ENCODE data around the gene PER3. TPM values are rescaled to one million over a fixed set of nuclear protein-coding genes. Genes with fewer than 3 reads are reported as not detected.

PER3 gene
- total and polyA plus RNA-seq, 2 of the 13 experiments (the other 11 are each of a cell fraction or from before 2014, with no cell fraction given), result 3.0 to 6.0 TPM

DNA sequence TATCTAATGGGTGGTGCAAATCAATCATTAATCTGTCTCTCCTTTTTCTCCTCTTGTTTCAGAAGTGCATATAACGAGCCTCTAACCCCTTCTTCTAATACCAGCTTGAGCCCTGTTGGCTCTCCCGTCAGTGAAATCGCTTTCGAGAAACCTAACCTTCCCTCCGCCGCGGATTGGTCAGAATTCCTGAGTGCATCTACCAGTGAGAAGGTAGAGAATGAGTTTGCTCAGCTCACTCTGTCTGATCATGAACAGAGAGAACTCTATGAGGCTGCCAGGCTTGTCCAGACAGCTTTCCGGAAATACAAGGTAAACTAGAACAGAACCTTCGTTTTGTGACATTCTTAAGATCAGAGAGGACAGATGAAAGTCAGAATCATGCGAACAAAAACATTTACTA lies 38.3 kb upstream of the PER3 start (continued):
- TF ChIP-seq, protein P1, sequence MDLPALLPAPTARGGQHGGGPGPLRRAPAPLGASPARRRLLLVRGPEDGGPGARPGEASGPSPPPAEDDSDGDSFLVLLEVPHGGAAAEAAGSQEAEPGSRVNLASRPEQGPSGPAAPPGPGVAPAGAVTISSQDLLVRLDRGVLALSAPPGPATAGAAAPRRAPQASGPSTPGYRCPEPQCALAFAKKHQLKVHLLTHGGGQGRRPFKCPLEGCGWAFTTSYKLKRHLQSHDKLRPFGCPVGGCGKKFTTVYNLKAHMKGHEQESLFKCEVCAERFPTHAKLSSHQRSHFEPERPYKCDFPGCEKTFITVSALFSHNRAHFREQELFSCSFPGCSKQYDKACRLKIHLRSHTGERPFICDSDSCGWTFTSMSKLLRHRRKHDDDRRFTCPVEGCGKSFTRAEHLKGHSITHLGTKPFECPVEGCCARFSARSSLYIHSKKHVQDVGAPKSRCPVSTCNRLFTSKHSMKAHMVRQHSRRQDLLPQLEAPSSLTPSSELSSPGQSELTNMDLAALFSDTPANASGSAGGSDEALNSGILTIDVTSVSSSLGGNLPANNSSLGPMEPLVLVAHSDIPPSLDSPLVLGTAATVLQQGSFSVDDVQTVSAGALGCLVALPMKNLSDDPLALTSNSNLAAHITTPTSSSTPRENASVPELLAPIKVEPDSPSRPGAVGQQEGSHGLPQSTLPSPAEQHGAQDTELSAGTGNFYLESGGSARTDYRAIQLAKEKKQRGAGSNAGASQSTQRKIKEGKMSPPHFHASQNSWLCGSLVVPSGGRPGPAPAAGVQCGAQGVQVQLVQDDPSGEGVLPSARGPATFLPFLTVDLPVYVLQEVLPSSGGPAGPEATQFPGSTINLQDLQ (CRISPR knock-in tag; IDR thresholded peaks at IDR 0.05), result no peak

DNA sequence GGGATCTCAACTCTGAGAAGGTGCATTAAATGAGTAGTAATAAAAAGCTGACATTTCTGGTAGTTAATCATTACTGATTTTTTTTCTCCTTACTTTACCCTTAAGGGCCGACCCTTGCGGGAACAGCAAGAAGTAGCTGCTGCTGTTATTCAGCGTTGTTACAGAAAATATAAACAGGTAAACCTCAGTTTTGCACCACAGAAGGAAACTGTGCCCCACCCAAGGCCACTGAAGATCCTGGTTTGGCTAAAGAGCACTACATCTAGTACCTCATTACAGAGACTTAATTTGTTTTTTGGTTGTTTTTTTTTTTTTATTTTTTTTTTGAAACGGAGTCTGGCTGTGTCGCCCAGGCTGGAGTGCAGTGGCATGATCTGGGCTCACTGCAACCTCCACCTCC lies 36.5 kb upstream of the PER3 start:
- Histone ChIP-seq H3K36me3 (replicated peaks in 1 of 2; ENCODE audit: control insufficient read depth in 1 of 2, insufficient read depth in 2 of 2, low read length in 2 of 2) (peaks cover 5 to 25% of the 10 kb centered on the region in 2 experiments; a peak in 4 of 5 replicates), H3K9me3 (ENCODE audit: low read length) (no peaks in the 10 kb centered on the region), H3K4me2 (ENCODE audit: low read depth, low read length) (no peak overlapping the region), H3K79me2 (ENCODE audit: insufficient read depth, low read length) (no peaks in the 10 kb centered on the region), H3K9ac (ENCODE audit: insufficient read depth, low read depth, low read length) (no peak overlapping the region), H4K20me1 (ENCODE audit: insufficient read depth, low read length) (no peaks in the 10 kb centered on the region), H2AFZ (ENCODE audit: low read length) (no peak overlapping the region), H3K4me1 (ENCODE audit: insufficient read depth, low read length) (peaks cover 10% of the 10 kb centered on the region), H3K27ac (ENCODE audit: extremely low read length, insufficient read depth, low read length) (no peak overlapping the region), H3K4me3 (replicated peaks in 1 of 3; ENCODE audit: insufficient read depth in 1 of 3, low read depth in 2 of 3, low read length in 3 of 3) (no peak overlapping the region), H3K27me3 (ENCODE audit: control insufficient read depth in 1 of 2, insufficient read depth in 2 of 2, low read length in 2 of 2) (no peaks in the 10 kb centered on the region)
- no TSS peak for BruUV-seq (replicated peaks)
- 95% methylated on average over 5 of the region's 5 CpGs for WGBS (ENCODE audit: low lambda C conversion rate)
- DNase-seq (ENCODE audit: low spot score) (no peak), ATAC-seq (no peak), FAIRE-seq (no peak)
- intact Hi-C loops (cut with micrococcal nuclease; ENCODE audit: unreplicated experiment) (no loop called here), in situ Hi-C loops (cut with HindIII; ENCODE audit: extremely low pct_ligation_motif_present, low pct_unique_long_range_greater_than_20kb) (no loop called here)
- ChIA-PET CTCF (ENCODE audit: low intra/inter-chr PET ratio, low total read pairs) (no interaction called here), POLR2A (no interaction called here)
- TF ChIP-seq ISL2 (CRISPR knock-in tag; IDR thresholded peaks at IDR 0.05) (no peak), ZNF138 (CRISPR knock-in tag; IDR thresholded peaks at IDR 0.05; ENCODE audit: low read depth) (no peak), TARDBP (CRISPR knock-in tag; IDR thresholded peaks at IDR 0.05) (no peak)

DNA sequence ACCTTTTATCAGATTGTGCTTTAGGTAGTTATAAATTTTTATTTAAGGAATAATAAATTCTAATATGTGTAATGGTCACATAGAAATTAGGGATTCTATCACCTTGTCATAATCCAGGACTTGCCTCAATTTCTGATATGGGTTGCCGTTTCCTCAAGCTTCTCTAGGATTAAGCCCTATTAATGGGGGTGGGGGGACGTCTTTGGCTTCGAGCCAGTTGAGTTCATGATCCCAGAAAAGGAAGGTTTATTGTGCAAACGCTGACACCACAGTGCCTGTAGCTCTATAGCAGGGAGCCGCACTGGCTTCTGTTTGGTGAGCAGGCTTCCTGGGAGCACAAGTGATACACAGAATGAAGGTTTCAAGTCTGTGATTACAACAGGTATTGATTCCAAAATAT lies 35.0 kb upstream of the PER3 start:
- DNase-seq (ENCODE audit: low spot score), result no peak
- BruUV-seq (replicated peaks), result no TSS peak
- peaks cover 5 to 25% of the 10 kb centered on the region in 2 experiments; a peak in 4 of 5 replicates for H3K36me3 ChIP-seq (replicated peaks in 1 of 2; ENCODE audit: control insufficient read depth in 1 of 2, insufficient read depth in 2 of 2, low read length in 2 of 2)
- no peaks in the 10 kb centered on the region for H3K9me3 ChIP-seq (ENCODE audit: low read length)
- H3K27ac ChIP-seq (ENCODE audit: extremely low read length, insufficient read depth, low read length), result no peak overlapping the region
- no peak overlapping the region for H3K4me2 ChIP-seq (ENCODE audit: low read depth, low read length)
- intact Hi-C loops (cut with micrococcal nuclease; ENCODE audit: unreplicated experiment) (no loop called here), in situ Hi-C loops (cut with HindIII; ENCODE audit: extremely low pct_ligation_motif_present, low pct_unique_long_range_greater_than_20kb) (no loop called here)
- no peak for FAIRE-seq
- peaks cover 26% of the 10 kb centered on the region for H3K4me1 ChIP-seq (ENCODE audit: insufficient read depth, low read length)
- no peaks in the 10 kb centered on the region for H3K79me2 ChIP-seq (ENCODE audit: insufficient read depth, low read length)
- WGBS (ENCODE audit: low lambda C conversion rate), result 91% methylated on average over 5 of the region's 5 CpGs
- H2AFZ ChIP-seq (ENCODE audit: low read length), result no peak overlapping the region
- H4K20me1 ChIP-seq (ENCODE audit: insufficient read depth, low read length), result no peaks in the 10 kb centered on the region
- no peak overlapping the region for H3K4me3 ChIP-seq (replicated peaks in 1 of 3; ENCODE audit: insufficient read depth in 1 of 3, low read depth in 2 of 3, low read length in 3 of 3)
- ChIA-PET POLR2A (no interaction called here), CTCF (ENCODE audit: low intra/inter-chr PET ratio, low total read pairs) (interaction anchor here (9.0 kb wide), 1 partner anchor 79 kb away, joined by 226 read pairs; no protein-coding TSS in a partner anchor)
- no peak for ATAC-seq
- H3K9ac ChIP-seq (ENCODE audit: insufficient read depth, low read depth, low read length), result no peak overlapping the region
- H3K27me3 ChIP-seq (ENCODE audit: control insufficient read depth in 1 of 2, insufficient read depth in 2 of 2, low read length in 2 of 2), result no peaks in the 10 kb centered on the region
- TF ChIP-seq SUZ12 (IDR thresholded peaks at IDR 0.05; ENCODE audit: low read depth, low read length) (no peak), SRY (CRISPR knock-in tag; IDR thresholded peaks at IDR 0.05) (no peak), ZNF383 (CRISPR knock-in tag; IDR thresholded peaks at IDR 0.05; ENCODE audit: borderline replicate concordance) (no peak), FOXC1 (CRISPR knock-in tag; IDR thresholded peaks at IDR 0.05; ENCODE audit: borderline replicate concordance) (no peak), TAF1 (CRISPR knock-in tag; IDR thresholded peaks at IDR 0.05) (no peak), SRF (IDR thresholded peaks at IDR 0.05; ENCODE audit: low read depth, low read length) (no peak), ZNF841 (CRISPR knock-in tag; IDR thresholded peaks at IDR 0.05; ENCODE audit: borderline replicate concordance) (no peak), ZFP62 (CRISPR knock-in tag; IDR thresholded peaks at IDR 0.05) (no peak), JARID2 (CRISPR knock-in tag; IDR thresholded peaks at IDR 0.05; ENCODE audit: insufficient replicate concordance) (no peak)
- TF ChIP-seq, protein P2, sequence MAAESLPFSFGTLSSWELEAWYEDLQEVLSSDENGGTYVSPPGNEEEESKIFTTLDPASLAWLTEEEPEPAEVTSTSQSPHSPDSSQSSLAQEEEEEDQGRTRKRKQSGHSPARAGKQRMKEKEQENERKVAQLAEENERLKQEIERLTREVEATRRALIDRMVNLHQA (CRISPR knock-in tag; IDR thresholded peaks at IDR 0.05), result no peak
- TF ChIP-seq, protein P3, sequence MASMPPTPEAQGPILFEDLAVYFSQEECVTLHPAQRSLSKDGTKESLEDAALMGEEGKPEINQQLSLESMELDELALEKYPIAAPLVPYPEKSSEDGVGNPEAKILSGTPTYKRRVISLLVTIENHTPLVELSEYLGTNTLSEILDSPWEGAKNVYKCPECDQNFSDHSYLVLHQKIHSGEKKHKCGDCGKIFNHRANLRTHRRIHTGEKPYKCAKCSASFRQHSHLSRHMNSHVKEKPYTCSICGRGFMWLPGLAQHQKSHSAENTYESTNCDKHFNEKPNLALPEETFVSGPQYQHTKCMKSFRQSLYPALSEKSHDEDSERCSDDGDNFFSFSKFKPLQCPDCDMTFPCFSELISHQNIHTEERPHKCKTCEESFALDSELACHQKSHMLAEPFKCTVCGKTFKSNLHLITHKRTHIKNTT (CRISPR knock-in tag; IDR thresholded peaks at IDR 0.05), result no peak
